GM19324 (cell line): Measurements from ENCODE around the gene MSL1.

Experiments used
- ATAC-seq: cut with Tn5 transposase; IDR thresholded peaks from one replicate; pipeline ENCODE4 v1.9.1; 2021; ENCODE audit warnings: mild to moderate bottlenecking, moderate library complexity; ENCODE audit not compliant: unreplicated experiment, low FRiP score

MSL1 gene

DNA sequence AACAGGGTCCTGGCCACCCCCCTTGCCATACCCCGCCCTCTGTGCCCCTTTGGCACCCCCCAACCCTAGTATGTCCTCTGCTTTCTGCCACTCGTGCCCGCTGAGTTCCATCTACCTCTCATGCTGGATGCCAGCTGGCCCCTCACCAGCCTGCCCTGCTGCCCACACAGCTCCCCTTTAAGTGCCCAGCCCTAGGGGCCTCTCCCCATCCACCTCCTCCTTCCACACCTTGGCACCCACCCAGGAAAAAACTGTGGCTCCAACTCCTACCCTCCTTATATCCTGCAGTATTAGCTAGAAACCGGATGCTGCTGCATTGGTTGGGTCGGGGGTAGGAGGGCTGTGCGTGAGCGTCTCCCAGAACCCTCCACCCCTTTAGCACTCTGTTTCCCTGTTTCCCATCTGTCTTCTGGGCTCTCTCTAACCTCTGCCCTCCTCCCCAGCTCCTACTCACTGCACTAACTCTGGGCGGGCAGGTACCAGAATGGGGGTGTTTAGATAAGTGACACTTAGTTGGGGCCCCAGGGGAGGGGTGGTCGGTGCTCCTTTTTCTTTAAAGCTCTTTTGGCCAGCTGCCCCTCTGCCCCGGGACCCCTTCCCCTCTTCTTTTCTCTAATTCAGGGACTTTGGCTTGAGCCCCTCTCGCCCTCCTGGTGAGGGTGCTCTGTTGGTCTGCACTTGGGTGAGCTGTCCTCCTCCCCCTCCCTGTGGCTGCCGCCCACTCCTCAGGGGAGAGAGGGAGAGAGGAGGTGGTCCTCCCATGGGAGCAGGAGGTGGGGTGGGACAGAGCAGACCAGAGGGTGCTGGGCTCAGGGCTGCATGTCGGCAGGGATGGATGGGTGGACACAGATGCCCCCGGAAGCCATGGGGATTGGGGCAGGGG lies 31.3 kb upstream of the MSL1 start:
- ATAC-seq, result no peak

DNA sequence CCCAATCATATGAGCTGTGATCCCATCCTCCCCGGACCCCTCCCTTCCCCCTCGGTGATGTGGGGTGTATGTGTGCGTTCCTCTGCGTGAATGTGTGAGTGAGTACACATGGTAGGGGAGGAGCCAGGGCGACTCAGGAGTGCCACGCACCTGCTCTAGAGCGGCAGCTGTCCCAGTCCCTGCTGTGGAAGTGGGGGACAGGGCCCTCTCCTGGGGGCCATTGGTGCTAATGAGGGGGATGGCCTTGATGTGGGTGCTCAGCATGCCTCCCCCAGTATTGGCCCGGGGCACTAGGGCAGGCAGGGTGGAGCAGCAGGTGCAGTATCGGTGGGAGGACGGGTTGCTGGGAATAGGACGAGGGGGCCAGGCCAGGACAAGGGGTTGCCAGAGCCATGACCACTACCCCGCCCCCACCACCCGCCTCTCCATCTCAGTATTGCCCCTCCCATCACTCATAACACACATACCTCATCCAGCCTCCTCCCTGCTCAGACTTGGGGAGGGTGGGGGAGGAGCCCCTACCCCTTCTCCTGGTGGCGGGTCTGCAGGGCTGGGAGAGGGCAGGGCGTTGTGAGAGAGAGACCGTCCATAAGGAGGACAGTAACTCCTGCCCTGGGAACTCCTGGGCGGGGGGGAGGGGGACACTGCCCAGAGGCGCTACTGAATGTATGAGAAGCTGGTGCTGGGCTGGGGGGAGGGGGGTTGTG lies 29.9 kb upstream of the MSL1 start:
- ATAC-seq, result no peak

DNA sequence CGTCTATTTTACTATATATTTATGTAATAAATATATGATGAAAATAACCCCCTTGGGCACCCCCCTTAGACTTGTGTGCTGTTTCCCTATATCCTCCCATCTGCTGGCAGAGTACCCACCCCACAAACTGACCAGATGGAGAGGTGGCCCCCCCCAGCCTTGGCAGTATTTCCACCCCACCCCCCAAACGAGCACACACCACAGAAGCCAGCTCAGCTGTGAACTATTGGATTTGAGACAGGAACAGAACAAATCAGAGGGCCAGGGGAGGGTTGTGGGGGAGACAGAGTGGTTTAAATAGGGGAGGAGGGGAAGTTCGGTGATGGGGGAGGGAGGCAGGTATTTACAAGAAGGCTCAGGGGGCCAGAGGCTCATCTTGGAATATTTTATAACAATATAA lies 29.2 kb upstream of the MSL1 start:
- ATAC-seq, result no peak

DNA sequence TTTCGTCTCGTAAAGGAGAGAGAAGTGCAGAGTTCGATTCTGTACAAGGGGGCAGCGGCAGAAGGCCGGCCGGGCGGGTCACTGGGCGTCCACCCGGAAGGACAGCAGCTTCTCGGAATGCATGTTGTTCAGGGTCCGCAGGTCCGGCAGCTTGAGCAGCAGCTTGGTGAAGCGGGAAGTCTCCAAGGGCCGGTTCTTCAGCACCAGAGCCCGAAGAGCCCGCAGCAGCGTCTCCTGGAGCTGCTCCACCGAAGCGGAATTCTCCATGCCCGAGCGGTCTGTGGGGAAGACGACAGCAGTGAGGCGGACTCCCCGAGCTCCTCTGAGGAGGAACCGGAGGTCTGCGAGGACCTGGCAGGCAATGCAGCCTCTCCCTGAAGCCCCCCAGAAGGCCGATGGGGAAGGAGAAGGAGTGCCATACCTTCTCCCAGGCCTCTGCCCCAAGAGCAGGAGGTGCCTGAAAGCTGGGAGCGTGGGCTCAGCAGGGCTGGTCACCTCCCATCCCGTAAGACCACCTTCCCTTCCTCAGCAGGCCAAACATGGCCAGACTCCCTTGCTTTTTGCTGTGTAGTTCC lies 28.7 kb upstream of the MSL1 start:
- no peak for ATAC-seq

DNA sequence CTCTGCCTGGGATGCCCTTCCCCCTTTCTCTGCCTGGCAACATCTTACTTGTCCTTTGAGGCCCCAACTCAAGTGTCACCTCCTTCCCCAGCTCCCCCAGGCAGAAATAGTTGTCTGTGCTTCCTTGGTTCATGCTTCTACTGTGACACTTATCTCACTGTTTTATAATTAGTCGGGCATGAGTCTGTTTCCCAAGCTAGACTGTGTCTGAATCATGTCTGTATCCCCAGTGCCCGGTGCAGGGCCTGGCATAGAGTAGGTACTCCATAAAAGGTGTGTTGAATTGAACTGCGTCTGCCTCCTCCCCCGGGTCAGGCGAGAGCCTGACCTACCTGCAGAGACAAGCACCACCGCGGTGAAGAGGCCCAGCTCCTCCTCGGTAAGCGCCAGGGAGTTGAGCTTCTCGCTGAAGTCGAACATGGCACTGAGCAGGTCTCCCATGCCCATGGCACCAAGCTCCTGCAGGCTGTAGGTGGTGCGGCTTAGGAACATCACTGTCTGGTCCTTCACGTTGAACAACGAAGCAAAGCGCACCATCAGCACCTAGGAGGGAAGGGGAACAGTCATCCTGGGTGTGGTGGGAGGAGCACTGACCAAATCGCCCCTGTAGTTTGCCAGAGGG lies 28.1 kb upstream of the MSL1 start:
- ATAC-seq, result no peak

- ATAC-seq, result no peak
Observed at GRCh38 chr17:40094874-40095273, 26.9 kb upstream of the MSL1 start.

DNA sequence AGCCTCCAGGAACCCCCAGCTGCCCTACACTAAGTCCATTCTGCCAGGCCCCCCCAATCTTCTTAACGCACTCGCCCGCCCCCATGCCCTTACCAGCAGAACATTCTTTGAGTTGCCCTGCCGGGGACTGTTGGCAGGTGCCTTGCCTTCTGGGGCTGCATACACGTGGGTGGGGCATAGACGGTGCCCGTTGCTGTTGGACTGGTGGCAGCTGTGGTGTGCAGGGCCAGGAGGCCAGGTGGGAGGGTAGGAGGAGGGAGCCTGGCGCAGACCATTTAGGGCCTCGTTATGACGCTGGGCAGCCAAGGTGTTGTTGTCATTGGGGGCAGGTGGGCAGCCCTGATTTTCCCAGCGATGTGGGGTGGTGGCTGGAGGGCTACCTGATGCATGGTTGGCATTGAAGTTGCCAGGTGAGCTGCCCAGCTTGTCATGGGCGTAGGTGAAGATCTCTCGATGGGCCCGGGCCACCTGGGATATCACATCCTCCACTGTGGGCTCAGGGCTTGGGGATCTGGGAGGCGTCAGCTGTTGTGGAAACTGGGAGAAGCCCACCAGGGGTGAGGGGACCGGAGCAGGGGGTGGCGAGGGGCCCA lies 26.3 kb upstream of the MSL1 start:
- no peak for ATAC-seq

DNA sequence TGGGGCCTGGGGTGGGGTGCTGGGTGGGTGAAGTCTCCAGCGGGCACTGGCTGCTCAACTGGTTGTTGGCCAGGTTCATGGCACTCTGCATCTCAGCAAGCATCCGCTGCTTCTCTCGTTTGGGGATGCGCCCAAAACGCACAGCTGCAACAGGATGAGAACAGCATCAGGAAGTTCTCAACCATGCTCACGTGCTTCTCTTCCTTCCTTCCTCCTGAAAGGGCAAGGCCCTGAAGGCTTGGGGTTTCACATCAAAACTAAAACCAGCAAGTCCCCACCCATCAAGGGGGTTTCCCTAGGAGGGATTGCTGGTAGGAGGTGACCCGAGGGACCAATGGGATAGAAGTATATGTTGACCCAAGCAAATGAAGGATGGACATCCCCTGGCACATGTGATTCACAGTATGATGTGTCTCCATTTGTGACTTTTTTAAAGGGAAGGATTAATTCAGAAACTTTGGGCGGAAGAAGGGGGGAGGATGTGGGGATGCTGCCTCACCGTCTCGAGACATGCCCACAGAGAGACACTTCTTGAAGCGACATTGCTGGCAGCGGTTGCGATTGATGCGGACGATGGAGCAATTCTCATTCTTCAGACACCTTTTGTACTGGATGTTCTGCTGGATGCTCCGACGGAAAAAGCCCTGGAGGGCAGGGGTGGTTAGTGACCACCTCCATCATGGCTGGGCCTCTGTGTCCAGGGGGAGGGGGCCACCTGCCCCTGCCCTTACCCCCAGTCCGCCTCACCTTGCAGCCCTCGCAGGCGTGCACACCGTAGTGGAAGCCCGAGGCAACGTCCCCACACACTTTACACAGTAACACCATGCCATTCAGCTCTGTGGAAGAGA lies 25.6 kb upstream of the MSL1 start:
- peak; percentile 29 for ATAC-seq

GRCh38 chr17:40097087-40097486 lies 24.7 kb upstream of the MSL1 start:
- ATAC-seq, result no peak

- ATAC-seq, result no peak
Observed at GRCh38 chr17:40097931-40098845, 23.6 kb upstream of the MSL1 start.

GRCh38 chr17:40098846-40099618 lies 22.7 kb upstream of the MSL1 start:
- peak; percentile 72 for ATAC-seq

DNA sequence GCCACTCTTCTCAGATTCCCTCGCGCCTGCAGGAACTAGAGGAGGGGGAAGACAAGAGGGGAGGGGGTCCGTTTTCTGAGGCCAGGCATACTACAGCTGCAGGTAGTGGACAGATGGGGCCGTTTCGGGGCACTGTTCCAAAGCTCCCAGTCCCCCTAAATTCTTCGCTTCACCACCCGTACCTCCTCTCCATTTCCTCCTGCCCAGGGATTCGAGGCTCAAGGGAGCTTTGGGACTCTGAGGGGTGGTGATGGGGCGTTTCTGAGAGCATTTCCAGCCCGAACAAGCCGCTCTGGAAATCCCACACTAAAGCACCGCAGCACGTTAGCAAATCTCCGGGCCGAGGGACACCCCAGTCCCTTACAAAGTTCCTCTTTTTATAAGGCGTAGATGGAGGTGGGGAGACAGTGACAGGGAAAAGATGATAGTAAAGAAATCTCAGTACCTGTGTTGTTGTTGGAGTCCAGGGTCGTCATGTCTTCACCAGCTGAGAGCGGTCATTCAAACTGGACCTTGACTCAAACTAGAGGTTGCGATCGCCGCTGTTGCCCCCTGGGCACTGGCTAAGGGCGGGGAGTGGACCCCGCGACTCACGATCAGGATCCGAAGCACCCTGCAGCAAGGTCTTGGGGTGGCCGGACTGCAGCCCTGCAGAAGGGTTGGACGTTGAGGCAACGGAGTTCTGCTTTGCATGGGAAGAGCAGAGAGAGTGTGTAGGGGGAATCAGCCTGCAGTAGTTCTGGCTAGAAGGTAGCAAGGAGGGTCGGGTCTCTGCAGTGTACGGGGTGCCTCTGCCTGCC lies 22.0 kb upstream of the MSL1 start:
- ATAC-seq, result no peak

GRCh38 chr17:40100419-40100668 lies 21.4 kb upstream of the MSL1 start, which contains the start of gene NR1D1:
NR1D1 (minus strand) TSS chr17:40100589; CDS start chr17:40100094, 495 bp downstream.
- no peak for ATAC-seq

DNA sequence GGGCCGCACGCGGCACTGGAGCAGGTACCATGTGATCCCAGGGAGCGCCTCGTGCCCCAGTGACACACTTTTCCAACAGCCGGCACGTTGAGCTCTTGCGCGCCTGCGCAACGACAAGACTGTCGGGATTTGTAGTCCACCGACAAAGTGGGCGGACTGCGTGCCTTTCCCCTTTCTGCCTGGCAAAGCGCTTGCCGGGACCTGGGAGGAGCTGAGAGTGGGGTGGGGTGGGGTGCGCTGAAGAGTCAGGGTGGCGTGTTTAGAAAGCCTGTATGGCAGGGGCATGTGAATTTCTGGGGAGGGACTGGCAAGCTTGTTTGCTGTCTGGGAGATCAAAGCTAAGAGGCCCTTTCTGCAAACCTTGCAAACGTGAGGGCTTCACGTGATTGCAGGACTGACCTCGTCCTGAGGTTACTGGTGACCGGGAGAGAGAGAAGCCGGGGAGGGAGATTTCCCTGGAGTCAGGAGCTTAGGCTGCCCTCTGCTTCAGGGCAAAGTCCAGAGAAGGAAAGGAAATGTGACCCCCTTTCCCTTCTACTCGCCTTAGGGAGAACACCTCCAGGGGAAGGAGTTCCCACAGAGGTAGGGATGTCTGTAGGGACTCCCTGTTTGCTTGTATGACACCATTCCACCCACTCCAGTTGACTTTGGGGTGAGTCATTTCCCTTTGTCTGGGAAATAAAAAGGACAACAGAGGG lies 21.0 kb upstream of the MSL1 start:
- peak; percentile 28 for ATAC-seq

DNA sequence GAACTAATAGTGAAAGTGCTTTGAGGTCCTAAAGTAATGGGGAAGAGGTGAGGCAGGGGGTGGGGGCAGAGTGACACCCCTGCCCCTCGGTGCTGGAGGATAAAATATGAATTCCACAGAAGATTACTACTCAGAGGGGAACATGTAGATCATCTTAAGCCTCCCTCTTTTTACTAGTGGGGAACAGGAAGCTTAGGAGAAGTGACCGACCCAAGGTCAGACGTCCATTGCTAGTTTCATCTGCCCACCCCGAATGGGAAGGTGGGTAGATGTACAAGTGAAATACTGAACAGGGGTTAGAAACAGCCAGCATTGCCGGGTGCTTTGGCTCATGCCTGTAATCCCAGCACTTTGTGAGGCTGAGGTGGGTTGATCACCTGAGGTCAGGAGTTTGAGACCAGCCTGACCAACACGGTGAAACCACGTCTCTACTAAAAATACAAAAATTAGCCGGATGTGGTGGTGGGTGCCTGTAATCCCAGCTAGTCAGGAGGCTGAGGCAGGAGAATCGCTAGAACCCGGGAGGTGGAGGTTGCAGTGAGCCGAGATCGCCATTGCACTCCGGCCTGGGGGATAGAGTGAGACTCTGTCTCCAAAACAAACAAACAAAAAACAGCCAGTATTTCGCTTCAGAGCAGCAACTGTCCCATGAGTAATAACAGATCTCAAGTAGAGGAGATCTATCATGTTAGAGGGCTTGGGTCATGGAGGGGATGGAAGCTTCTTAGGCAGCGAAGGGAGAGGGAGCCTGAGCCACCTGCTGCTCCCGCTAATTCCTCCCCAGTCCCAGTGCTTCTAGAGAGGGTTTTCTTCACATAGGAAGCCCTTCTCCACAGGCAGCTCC lies 20.2 kb upstream of the MSL1 start:
- ATAC-seq, result no peak

DNA sequence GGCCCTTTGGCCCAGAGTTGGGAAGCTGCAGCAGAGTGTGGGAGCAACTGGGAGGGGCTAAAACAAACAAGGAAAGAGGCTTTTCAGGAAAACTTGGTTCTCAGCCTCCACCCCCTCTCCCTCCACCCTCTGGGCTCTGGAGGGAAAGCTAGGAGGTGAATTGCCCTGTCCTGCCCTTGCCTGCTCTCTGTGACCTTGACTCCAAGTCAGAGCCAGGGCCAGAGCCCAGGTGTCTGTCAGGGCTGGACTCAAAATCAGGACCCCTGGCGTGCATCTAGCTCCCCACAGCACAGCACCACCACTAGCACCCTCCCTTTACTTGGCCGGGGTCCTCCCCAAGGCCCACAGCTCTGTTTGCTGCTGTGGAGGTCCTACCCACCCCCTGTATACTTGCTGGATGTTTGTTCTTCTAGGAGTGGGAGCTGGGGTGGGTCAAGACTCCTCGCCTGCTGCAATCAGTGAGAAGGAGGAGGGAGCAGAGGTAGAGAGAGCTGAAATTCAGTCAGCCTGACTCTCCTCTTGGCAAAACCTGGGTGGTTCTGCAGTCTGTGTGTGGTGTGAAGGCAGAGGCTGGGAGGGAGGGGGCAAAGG lies 18.6 kb upstream of the MSL1 start:
- no peak for ATAC-seq
